H9 (cell line): ENCODE data around the gene CD200. TPM values are rescaled to one million over a fixed set of nuclear protein-coding genes. Genes with fewer than 3 reads are reported as not detected.
"Not testable (repeated sequence)": the region's sequence is repeated elsewhere in the genome, so short reads cannot be mapped to it uniquely, and the experiment has no call there.

Source experiments
- DNase-seq: peaks from one replicate; pipeline ENCODE4 v3.0.0-alpha.2; 2017
- H2AFZ ChIP-seq: one replicate; pipeline ENCODE4 v1.6.1; 2013; ENCODE audit warnings: mild to moderate bottlenecking, low read length, control low read depth, moderate library complexity
- H2AK5ac ChIP-seq: 2 replicates; pipeline ENCODE4 v1.6.1; 2013; ENCODE audit warnings: low read length, control low read depth, mixed read lengths; ENCODE audit not compliant: insufficient read length
- H2BK120ac ChIP-seq: one replicate; pipeline ENCODE4 v1.6.1; 2013; ENCODE audit warnings: low read depth, mild to moderate bottlenecking, low read length, control low read depth, inconsistent platforms; ENCODE audit not compliant: poor library complexity, severe bottlenecking
- H2BK12ac ChIP-seq: 2 replicates; pipeline ENCODE4 v1.6.1; 2013; ENCODE audit warnings: low read length, control low read depth, mixed read lengths, low read depth; ENCODE audit not compliant: insufficient read length
- H2BK15ac ChIP-seq: 2 replicates; pipeline ENCODE4 v1.6.1; 2013; ENCODE audit warnings: low read depth, low read length, control low read depth
- H2BK20ac ChIP-seq: one replicate; pipeline ENCODE4 v1.6.1; 2013; ENCODE audit warnings: low read depth, mild to moderate bottlenecking, low read length, control low read depth, inconsistent platforms; ENCODE audit not compliant: poor library complexity, severe bottlenecking
- H2BK5ac ChIP-seq: 2 replicates; pipeline ENCODE4 v1.6.1; 2013; ENCODE audit warnings: low read length, control low read depth, mixed read lengths; ENCODE audit not compliant: insufficient read length
- H3K14ac ChIP-seq: 2 replicates; pipeline ENCODE4 v1.6.1; 2013; ENCODE audit warnings: low read length, control low read depth; ENCODE audit not compliant: insufficient read depth
- H3K18ac ChIP-seq: 2 replicates; pipeline ENCODE4 v1.6.1; 2013; ENCODE audit warnings: low read depth, mild to moderate bottlenecking, mixed read lengths, low read length, control low read depth; ENCODE audit not compliant: insufficient read length
- H3K23ac ChIP-seq: 2 replicates; pipeline ENCODE4 v1.6.1; 2013; ENCODE audit warnings: low read length, control low read depth, mixed read lengths, low read depth; ENCODE audit not compliant: insufficient read length
- H3K23me2 ChIP-seq: 2 replicates; pipeline ENCODE4 v1.6.1; 2013; ENCODE audit warnings: low read depth, mild to moderate bottlenecking, mixed read lengths, low read length, control low read depth; ENCODE audit not compliant: insufficient read length, poor library complexity, severe bottlenecking
- H3K27ac ChIP-seq: 2 replicates; pipeline ENCODE4 v1.5.1; 2013; ENCODE audit warnings: low read length, control low read depth, mixed read lengths, low read depth; ENCODE audit not compliant: insufficient read length
- H3K27me3 ChIP-seq: 2 replicates; pipeline ENCODE4 v1.6.1; 2013; ENCODE audit warnings: low read length, control low read depth, inconsistent platforms; ENCODE audit not compliant: insufficient read depth
- H3K4ac ChIP-seq: 2 replicates; pipeline ENCODE4 v1.6.1; 2013; ENCODE audit warnings: low read depth, mild to moderate bottlenecking, control low read depth, inconsistent platforms, low read length, moderate library complexity
- H3K4me1 ChIP-seq: 2 replicates; pipeline ENCODE4 v1.6.1; 2013; ENCODE audit warnings: low read length, control low read depth, inconsistent platforms; ENCODE audit not compliant: insufficient read depth
- H3K4me2 ChIP-seq: 2 replicates; pipeline ENCODE4 v1.6.1; 2013; ENCODE audit warnings: low read length, control low read depth, mixed read lengths; ENCODE audit not compliant: insufficient read length, insufficient read depth
- H3K56ac ChIP-seq: 2 replicates; pipeline ENCODE4 v1.6.1; 2013; ENCODE audit warnings: low read depth, mild to moderate bottlenecking, mixed read lengths, low read length, control low read depth; ENCODE audit not compliant: insufficient read length
- H3K79me1 ChIP-seq: 2 replicates; pipeline ENCODE4 v1.6.1; 2013; ENCODE audit warnings: low read depth, mild to moderate bottlenecking, moderate library complexity, low read length, control low read depth, inconsistent platforms; ENCODE audit not compliant: insufficient read depth, poor library complexity, severe bottlenecking
- H3K79me2 ChIP-seq: 2 replicates; pipeline ENCODE4 v1.6.1; 2013; ENCODE audit warnings: low read length, control low read depth, inconsistent platforms; ENCODE audit not compliant: insufficient read depth
- H3K9ac ChIP-seq: 2 replicates; pipeline ENCODE4 v1.6.1; 2013; ENCODE audit warnings: low read length, control low read depth, mixed read lengths; ENCODE audit not compliant: insufficient read length; ENCODE audit errors: extremely low read depth
- H3K9me3 ChIP-seq: one replicate; pipeline ENCODE4 v1.6.1; 2013; ENCODE audit warnings: low read depth, low read length, inconsistent platforms; ENCODE audit not compliant: control insufficient read depth
- H3T11ph ChIP-seq: one replicate; pipeline ENCODE4 v1.6.1; 2013; ENCODE audit warnings: mild to moderate bottlenecking, low read length, control low read depth, inconsistent platforms
- H4K20me1 ChIP-seq: one replicate; pipeline ENCODE4 v1.6.1; 2013; ENCODE audit not compliant: control insufficient read depth, insufficient read length, insufficient read depth
- H4K5ac ChIP-seq: 2 replicates; pipeline ENCODE4 v1.6.1; 2013; ENCODE audit warnings: low read depth, mild to moderate bottlenecking, mixed read lengths, low read length, control low read depth; ENCODE audit not compliant: insufficient read length
- H4K8ac ChIP-seq: replicated peaks from 2 replicates; pipeline ENCODE4 v1.6.1; 2013; ENCODE audit warnings: low read length, control low read depth, mixed read lengths, low read depth; ENCODE audit not compliant: insufficient read length
- H4K91ac ChIP-seq: 2 replicates; pipeline ENCODE4 v1.6.1; 2013; ENCODE audit warnings: low read depth, mild to moderate bottlenecking, moderate library complexity, mixed read lengths, low read length, control low read depth; ENCODE audit not compliant: insufficient read length
- H3K27ac Mint-ChIP-seq, 3 experiments: 2 replicates in 2 of 3; 3 replicates in 1 of 3; pipeline ENCODE4 v1.8.0; 2020 to 2021; ENCODE audit warnings: mixed read lengths in 3 of 3, mild to moderate bottlenecking in 1 of 3, moderate library complexity in 1 of 3
- H3K27me3 Mint-ChIP-seq: 2 replicates; pipeline ENCODE4 v1.8.0; 2021; ENCODE audit warnings: low read depth, mild to moderate bottlenecking, moderate library complexity, mixed read lengths
- H3K36me3 Mint-ChIP-seq, 3 experiments: 2 replicates in 2 of 3; 3 replicates in 1 of 3; pipeline ENCODE4 v1.8.0; 2020 to 2021; ENCODE audit warnings: low read depth in 3 of 3, mixed read lengths in 3 of 3; ENCODE audit not compliant: insufficient read depth in 1 of 3
- H3K4me1 Mint-ChIP-seq, 2 experiments: 2 replicates each; pipeline ENCODE4 v1.8.0; 2020; ENCODE audit warnings: mixed read lengths in 2 of 2
- H3K4me3 Mint-ChIP-seq, 2 experiments: 2 replicates in 1 of 2; 3 replicates in 1 of 2; pipeline ENCODE4 v1.8.0; 2020 to 2021; ENCODE audit warnings: mild to moderate bottlenecking in 2 of 2, mixed read lengths in 2 of 2, moderate library complexity in 1 of 2
- H3K9me3 Mint-ChIP-seq, 2 experiments: 2 replicates in 1 of 2; 3 replicates in 1 of 2; pipeline ENCODE4 v1.8.0; 2020; ENCODE audit warnings: mild to moderate bottlenecking in 2 of 2, mixed read lengths in 2 of 2, moderate library complexity in 1 of 2
- WGBS: extraction: QIAGEN DNeasy Blood & Tissue Kit; methylation state at CpG from one replicate; pipeline ENCODE4 v1.1.7; 2013; ENCODE audit warnings: missing lambda C conversion rate, low lambda C conversion rate, mixed read lengths; ENCODE audit not compliant: insufficient read length; ENCODE audit errors: extremely low coverage; 5-methylcytosine and 5-hydroxymethylcytosine counted together
- total RNA-seq: library from RNA; stranded (reverse); gene quantifications from 2 replicates; pipeline ENCODE4 v1.2.1, GENCODE V29; 2021

The CD200 gene
- total RNA-seq, 1 experiment from 2014 or later, result 51.6 TPM

GRCh38 chr3:112400317-112400716, 67.4 kb downstream of the CD200 start:
- Mint-ChIP-seq H3K4me3 (peak overlapping the region in 1 of 2 experiments; percentile 41; a peak in 4 of 5 replicates), H3K27ac (peak overlapping the region; percentile 96 to 98 (median 97)), H3K4me1 (peaks cover 51 to 68% of the 10 kb centered on the region in 2 experiments)
- H2BK20ac ChIP-seq, H3K56ac ChIP-seq, H2BK15ac ChIP-seq, H2AFZ ChIP-seq, H2AK5ac ChIP-seq, H3K4me1 ChIP-seq, H3K14ac ChIP-seq, H3T11ph ChIP-seq, H3K9me3 ChIP-seq, H2BK5ac ChIP-seq, H3K4me2 ChIP-seq, H3K9me3 Mint-ChIP-seq, H3K4ac ChIP-seq, H4K8ac ChIP-seq, H4K20me1 ChIP-seq, H4K91ac ChIP-seq, H2BK12ac ChIP-seq, H3K27me3 ChIP-seq, H3K23ac ChIP-seq, H3K23me2 ChIP-seq, H3K27me3 Mint-ChIP-seq, H2BK120ac ChIP-seq, H4K5ac ChIP-seq, H3K79me2 ChIP-seq, H3K36me3 Mint-ChIP-seq, H3K79me1 ChIP-seq: not testable (repeated sequence)
- DNase-seq, result peak; percentile 59
- Histone ChIP-seq H3K9ac (peak overlapping the region; percentile 13), H3K18ac (peak overlapping the region; percentile 83), H3K27ac (peak overlapping the region; percentile 93)
- no CpG with 5 or more reads among the region's 5 CpGs for WGBS
